Activated gamma-delta T cell treated with anti-CD3 and anti-CD28 coated beads, Interleukin-2, amount 50 U/mL, for 16 hours (primary cell): ENCODE data around the gene EMID1.
A peak's percentile ranks its signal among the peaks of the same experiment; 100 is the strongest.
"Not testable (repeated sequence)": the region's sequence is repeated elsewhere in the genome, so short reads cannot be mapped to it uniquely, and the experiment has no call there.

Source experiments
- DNase-seq: peaks from one replicate; pipeline ENCODE4 v3.0.0-alpha.2; 2020; ENCODE audit warnings: low read depth

EMID1 gene

GRCh38 chr22:29231971-29232959, 26.6 kb downstream of the EMID1 start:
- DNase-seq = no peak

DNA sequence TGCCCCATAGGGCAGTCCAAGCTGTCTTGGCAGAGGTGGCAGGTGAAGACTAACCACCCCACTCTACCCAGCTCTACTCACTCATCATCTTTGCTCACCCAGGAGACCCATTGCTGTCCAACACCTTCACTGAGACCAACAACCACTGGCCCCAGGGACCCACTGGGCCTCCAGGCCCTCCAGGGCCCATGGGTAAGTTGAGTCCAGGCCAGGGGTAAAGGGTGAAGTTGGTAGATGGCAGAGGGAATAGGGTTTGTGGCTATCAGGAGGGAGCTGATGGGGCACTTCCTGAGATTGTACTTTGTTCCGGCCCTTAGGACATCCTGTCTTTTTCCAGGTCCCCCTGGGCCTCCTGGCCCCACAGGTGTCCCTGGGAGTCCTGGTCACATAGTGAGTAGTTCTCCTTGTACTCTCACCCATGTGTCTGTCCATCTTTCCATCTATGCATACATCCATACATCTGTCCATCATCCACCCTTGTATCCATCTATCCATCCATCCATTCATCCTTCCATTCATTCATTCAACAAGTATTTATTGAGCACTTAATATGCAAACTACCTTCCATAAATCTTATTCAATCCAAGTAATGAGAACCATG, 27.7 kb downstream of the EMID1 start:
- no peak for DNase-seq

- not testable (repeated sequence) for DNase-seq
Observed at GRCh38 chr22:29240481-29240880, 34.8 kb downstream of the EMID1 start.

- no peak for DNase-seq
Observed at GRCh38 chr22:29243874-29244446, 38.3 kb downstream of the EMID1 start.

DNA sequence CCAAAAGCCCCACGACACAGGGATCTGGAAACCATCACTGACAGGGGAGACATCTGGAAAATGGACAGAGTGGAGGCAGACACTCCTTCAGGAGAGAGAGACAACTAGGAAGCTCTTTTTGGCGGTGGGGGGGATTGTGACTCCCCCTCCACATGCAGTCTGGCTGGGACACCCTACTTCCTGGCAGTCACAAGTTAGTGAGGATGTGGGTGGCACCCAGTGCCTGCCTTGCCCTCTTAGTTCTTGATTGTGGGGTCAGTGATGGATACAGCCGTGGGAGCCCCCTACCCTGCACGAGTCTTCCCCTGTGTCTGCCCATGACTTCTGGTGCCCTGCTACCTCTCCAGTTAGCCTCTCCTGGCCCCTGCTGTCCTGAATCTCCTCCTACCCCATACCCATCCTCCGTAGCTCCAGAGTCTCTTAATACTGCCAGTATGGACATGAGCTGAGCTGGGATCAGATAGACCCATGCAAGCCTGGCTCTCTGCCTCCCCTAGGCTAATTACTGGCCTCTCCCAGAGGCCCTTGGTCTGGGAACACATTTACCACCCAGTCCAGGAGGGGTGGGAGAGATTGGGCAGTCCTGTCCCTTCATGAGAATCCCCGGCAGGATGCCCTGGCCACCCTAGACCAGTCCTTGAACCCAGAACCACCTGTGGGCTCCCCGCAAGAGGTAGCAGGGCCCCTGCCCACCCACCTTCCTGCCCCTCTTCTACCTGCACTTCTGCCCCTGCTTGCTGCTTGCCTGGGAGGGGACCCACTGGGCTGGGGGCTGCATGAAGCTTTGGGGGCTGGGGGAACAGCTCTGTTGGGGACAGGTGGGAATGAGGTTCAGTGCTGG, 39.3 kb downstream of the EMID1 start:
- no peak for DNase-seq

GRCh38 chr22:29245626-29246385, 40.1 kb downstream of the EMID1 start:
- DNase-seq = peak; percentile 50

DNA sequence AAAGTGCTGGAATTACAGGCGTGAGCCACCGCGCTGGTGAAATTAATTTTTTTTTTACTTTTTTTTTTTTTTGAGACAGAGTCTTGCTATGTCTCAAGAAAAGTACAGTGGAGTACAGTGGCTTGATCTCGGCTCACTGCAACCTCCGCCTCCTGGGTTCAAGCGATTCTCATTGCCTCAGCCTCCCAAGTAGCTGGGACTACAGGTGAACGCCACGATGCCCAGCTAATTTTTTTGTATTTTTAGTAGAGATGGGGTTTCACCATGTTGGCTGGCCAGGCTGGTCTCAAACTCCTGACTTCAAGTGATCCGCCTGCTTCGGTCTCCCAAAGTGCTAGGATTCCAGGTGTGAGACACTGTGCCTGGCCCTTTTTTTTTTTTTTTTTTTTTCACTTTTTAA, 42.2 kb downstream of the EMID1 start:
- DNase-seq = not testable (repeated sequence)

DNA sequence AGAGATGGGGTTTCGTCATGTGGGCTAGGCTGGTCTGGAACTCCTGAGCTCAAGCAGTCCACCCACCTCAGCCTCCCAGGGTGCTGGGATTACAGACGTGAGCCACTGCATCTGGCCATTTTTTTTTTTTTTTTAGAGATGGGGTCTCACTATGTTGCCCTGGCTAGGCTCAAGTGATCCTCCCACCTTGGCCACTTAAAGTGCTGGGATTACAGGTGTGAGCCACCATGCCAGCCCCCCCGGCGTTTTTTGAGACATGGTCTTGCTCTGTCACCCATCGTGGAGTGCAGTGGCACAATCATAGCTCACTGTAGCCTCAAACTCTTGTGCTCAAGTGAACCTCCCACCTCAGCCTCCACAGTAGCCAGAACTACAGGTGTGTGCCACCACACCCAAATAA, 45.6 kb downstream of the EMID1 start:
- DNase-seq = no peak

DNA sequence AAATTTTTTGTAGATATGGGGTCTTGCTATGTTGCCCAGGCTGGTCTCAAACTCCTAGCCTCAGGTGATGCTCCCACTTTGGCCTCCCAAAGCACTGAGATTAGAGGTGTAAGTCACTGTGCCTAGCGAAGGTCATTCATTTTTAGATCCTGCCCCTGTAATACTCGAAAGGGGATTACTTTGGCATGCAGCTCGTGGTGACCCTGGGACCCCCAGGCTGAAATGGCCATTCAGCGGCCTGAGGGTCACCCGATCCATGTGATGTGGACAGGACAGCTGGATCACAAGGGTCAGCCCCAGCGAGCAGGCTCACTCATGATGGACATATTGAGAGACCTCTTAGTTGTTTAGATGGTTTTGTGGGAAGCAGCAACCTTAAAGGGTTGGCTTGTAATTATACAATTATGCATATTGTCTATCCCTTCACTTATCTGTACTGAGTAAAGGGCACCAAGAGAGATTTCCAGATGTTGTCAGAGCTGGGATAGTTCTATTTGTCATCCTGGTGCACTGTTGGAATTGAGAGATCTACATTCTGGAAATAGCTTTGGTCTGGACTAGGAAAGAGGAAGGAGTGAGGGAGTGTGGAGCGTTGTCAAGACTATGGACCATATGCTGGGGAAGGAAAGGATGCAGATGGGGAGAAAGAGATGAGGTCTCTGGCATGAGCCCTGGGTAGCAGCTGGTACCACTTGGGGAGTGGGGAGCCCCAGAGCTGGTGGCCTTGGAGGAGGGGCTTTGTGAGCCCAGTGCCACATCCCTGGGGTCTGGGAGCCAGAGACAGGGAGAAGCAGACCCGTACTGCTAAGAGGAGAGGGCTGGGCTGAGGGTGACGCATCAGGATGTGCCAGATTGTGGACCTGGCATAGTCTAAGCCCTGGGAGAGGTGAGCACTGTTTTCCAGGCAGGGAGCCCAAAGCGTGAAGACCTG, 46.5 kb downstream of the EMID1 start:
- DNase-seq = no peak

DNA sequence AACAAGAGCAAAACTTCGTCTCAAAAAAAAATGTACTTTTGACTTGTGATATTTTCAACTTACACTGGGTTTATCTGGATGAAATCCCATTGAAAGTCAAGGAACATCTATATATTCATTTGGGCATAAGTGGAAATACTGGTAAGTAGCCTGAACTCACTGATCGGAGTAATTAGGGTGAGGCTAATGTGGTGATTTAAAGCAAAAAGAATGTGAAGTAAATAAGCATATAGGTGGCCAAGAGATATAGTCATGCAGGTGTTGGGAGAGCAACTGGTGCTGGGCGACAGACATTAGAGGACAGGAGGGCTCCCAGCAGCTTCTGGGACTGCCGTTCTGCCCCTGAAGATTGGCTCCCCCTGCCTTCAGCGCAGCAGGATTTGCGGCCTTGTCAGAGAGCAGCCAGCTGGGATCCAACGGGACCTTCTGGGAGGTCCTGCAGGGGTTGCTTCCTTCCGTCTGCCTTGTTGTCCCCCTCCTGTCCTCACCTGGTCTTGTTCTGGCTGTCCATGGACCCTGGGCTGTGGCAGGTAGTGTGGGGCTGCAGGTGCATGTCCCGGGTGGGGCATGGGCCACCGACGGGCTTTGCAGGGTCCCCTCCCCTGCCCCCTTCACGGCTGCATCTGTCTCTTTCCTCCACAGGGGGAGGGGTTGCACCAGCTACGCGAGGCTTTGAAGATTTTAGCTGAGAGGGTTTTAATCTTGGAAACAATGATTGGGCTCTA, 48.0 kb downstream of the EMID1 start:
- no peak for DNase-seq

GRCh38 chr22:29254286-29254660, 48.6 kb downstream of the EMID1 start:
- DNase-seq = no peak

GRCh38 chr22:29255064-29255621, 49.4 kb downstream of the EMID1 start:
- DNase-seq = no peak

- no peak for DNase-seq
Observed at GRCh38 chr22:29256606-29257325, 51.1 kb downstream of the EMID1 start.

- no peak for DNase-seq
Observed at GRCh38 chr22:29257751-29258181, 52.1 kb downstream of the EMID1 start.

- no peak for DNase-seq
Observed at GRCh38 chr22:29258407-29259252, 52.9 kb downstream of the EMID1 start.

GRCh38 chr22:29259253-29259899, 53.7 kb downstream of the EMID1 start:
- no peak for DNase-seq

- no peak for DNase-seq
Observed at GRCh38 chr22:29260031-29260560, 54.4 kb downstream of the EMID1 start.
